HEK293T (cell line): ENCODE data around the gene TGM4.

ENCODE experiments used
- FOXA1 ChIP-seq: fragments of 450-650 bp; IDR thresholded peaks from 2 replicates; pipeline ENCODE4 v1.6.1; 2016; ENCODE audit warnings: mild to moderate bottlenecking
- FOXM1 ChIP-seq: fragments of 450-650 bp; IDR thresholded peaks from 2 replicates; pipeline ENCODE4 v1.6.1; 2017; ENCODE audit warnings: mild to moderate bottlenecking, borderline replicate concordance
- LEF1 ChIP-seq: fragments of 450-650 bp; IDR thresholded peaks from 2 replicates; pipeline ENCODE4 v1.6.1; 2017; ENCODE audit warnings: mild to moderate bottlenecking, borderline replicate concordance
- TARDBP ChIP-seq: fragments of 450-650 bp; IDR thresholded peaks from 2 replicates; pipeline ENCODE4 v1.6.1; 2016
- ZNF384 ChIP-seq: fragments of 450-650 bp; IDR thresholded peaks from 2 replicates; pipeline ENCODE4 v1.6.1; 2016

DNA sequence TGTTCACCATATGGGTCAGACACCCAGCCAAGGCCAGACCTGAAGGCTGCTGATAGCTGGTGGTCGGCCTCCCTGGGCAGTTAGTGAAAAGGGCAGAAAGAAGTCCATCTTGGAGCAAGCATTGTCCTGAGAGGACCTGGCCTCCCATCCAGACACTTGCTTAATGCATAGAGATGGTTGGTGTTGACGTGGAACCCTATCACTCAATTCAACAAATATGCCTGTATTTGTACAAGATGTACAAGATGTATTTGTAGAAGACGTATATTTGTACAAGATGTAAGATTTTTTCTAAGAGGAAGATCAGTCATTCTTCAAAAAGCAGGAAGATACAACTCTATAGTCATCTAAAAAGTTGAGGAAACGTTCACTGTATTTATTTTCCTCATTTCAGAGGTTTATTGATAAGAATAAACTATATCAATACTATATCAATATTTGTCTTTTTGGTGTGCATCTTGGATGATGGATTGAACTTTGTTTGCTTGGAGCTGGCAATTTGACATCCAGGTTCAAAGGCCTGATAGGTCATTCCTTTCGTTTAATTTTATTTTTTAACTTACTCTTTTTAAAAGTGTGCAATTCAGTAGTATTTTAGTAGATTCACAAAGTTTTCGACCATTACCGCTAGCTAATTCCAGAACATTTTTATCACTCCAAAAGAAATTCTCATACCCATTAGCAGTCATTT lies 6.8 kb upstream of the TGM4 start:
- no peak for TF ChIP-seq FOXM1
- TF ChIP-seq FOXA1: no peak
- TF ChIP-seq LEF1: no peak
- no peak for TF ChIP-seq ZNF384
- no peak for TF ChIP-seq TARDBP
